A549 (cell line): ENCODE data around the gene C20orf173. TPM values are rescaled to one million over a fixed set of nuclear protein-coding genes. Genes with fewer than 3 reads are reported as not detected.

ENCODE experiments used
- ATAC-seq, 2 experiments: fragments of 200-7000 bp in 1 of 2; fragments of >200 bp in 1 of 2; cut with Nextera tagmentation in 1 of 2; cut with Tn5 transposase in 1 of 2; 3 replicates each; pipeline versions ENCODE4 v1.8.0 to v1.9.1; 2018 to 2020; ENCODE audit warnings: mild to moderate bottlenecking in 1 of 2, moderate library complexity in 1 of 2
- CTCF ChIA-PET: fragments of 300-600 bp; sonication (Branson Sonifier 250); formaldehyde crosslinking; extraction: SDS; loops from one replicate; lab custom pipeline; 2021; ENCODE audit warnings: antibody characterized with exemption, inconsistent platforms; lab: Yijun Ruan, JAX
- POLR2A ChIA-PET: fragments of 350-600 bp; formaldehyde crosslinking; extraction: SDS; loops from one replicate; lab custom pipeline; 2021; ENCODE audit warnings: antibody characterized with exemption, inconsistent platforms; lab: Yijun Ruan, JAX
- DNase-seq, 2 experiments: peaks; one replicate each; pipeline versions ENCODE4 v3.0.0 to v3.0.0-alpha.2; 2011 to 2016; ENCODE audit warnings: low read depth in 1 of 2, low spot score in 1 of 2
- FAIRE-seq: peaks from 2 replicates; lab custom pipeline; 2011; peaks lifted over from hg19 to GRCh38; lab: Jason Lieb, UNC
- H3K27ac ChIP-seq, 2 experiments: fragments of >200 bp; sonication (Bioruptor Twin); formaldehyde crosslinking; 3 replicates each; pipeline ENCODE4 v1.5.1; 2016 to 2017
- H3K4me1 ChIP-seq: fragments of >200 bp; sonication (Bioruptor Twin); formaldehyde crosslinking; 3 replicates; pipeline ENCODE4 v1.6.1; 2016
- H3K4me2 ChIP-seq: fragments of >200 bp; sonication (Bioruptor Twin); formaldehyde crosslinking; 3 replicates; pipeline ENCODE4 v1.6.1; 2016
- H3K4me3 ChIP-seq: fragments of >200 bp; sonication (Bioruptor Twin); formaldehyde crosslinking; 3 replicates; pipeline ENCODE4 v1.5.1; 2016
- H3K9me3 ChIP-seq: fragments of >200 bp; sonication (Bioruptor Twin); formaldehyde crosslinking; 3 replicates; pipeline ENCODE4 v1.6.1; 2016
- HDAC2 ChIP-seq: fragments of 200-600 bp; sonication (generic); IDR thresholded peaks from 2 replicates; pipeline ENCODE4 v1.6.1; 2016
- HOXB5 ChIP-seq: fragments of 250-450 bp; sonication (Bioruptor Pico); IDR thresholded peaks from 2 replicates; pipeline ENCODE4 v1.5.0; 2020; ENCODE audit warnings: mild to moderate bottlenecking, moderate library complexity
- KDM5A ChIP-seq: fragments of 200-600 bp; sonication (generic); IDR thresholded peaks from 2 replicates; pipeline ENCODE4 v1.6.1; 2016; ENCODE audit warnings: antibody characterized with exemption, mild to moderate bottlenecking
- MAFK ChIP-seq: fragments of 450-650 bp; IDR thresholded peaks from 2 replicates; pipeline ENCODE4 v1.6.1; 2014; ENCODE audit not compliant: partially characterized antibody
- PHF8 ChIP-seq: fragments of 200-600 bp; sonication (generic); IDR thresholded peaks from 2 replicates; pipeline ENCODE4 v1.6.1; 2016; ENCODE audit warnings: low read depth, mild to moderate bottlenecking, antibody characterized with exemption, moderate library complexity, borderline replicate concordance
- POLR2A ChIP-seq: IDR thresholded peaks from 2 replicates; pipeline ENCODE4 v1.6.1; 2012; ENCODE audit warnings: mild to moderate bottlenecking, low read length
- POLR2AphosphoS2 ChIP-seq: conservative IDR thresholded peaks from 2 replicates; pipeline ENCODE4 v1.6.1; 2012; ENCODE audit warnings: low read length, improper control_type of control experiment, inconsistent platforms
- RARB ChIP-seq: fragments of 250-450 bp; sonication (Bioruptor Pico); IDR thresholded peaks from 2 replicates; pipeline ENCODE4 v1.8.0; 2021; ENCODE audit warnings: mild to moderate bottlenecking, moderate library complexity
- SREBF2 ChIP-seq: fragments of 450-650 bp; IDR thresholded peaks from 2 replicates; pipeline ENCODE4 v1.6.1; 2014; ENCODE audit warnings: mild to moderate bottlenecking, moderate library complexity
- WGBS: methylation state at CpG from one replicate; pipeline ENCODE4 v1.1.6; 2017; ENCODE audit errors: missing lambda C conversion rate; 5-methylcytosine and 5-hydroxymethylcytosine counted together
- polyA plus RNA-seq, 4 experiments: library from polyadenylated mRNA; depleted of rRNA in 3 of 4; stranded (reverse); fragments of >200 nt; fragmentation: RNase III in 1 of 4; extraction: RNeasy Plus Mini Kit Qiagen cat#74134 plus additional on column Dnase treatment in 1 of 4; gene quantifications; 2 replicates in 3 of 4; 3 replicates in 1 of 4; pipeline ENCODE4 v1.2.3, GENCODE V29; 2011 to 2017
- TF ChIP-seq, protein P1 (sequence below): fragments of 250-450 bp; sonication (Bioruptor Pico); IDR thresholded peaks from 2 replicates; pipeline ENCODE4 v1.5.0; 2021; ENCODE audit warnings: mild to moderate bottlenecking, moderate library complexity, borderline replicate concordance
- TF ChIP-seq, protein P2 (sequence below): fragments of 200-600 bp; sonication (generic); IDR thresholded peaks from 2 replicates; pipeline ENCODE4 v1.6.1; 2016; ENCODE audit warnings: antibody characterized with exemption, mild to moderate bottlenecking, moderate library complexity
- TF ChIP-seq, protein P3 (sequence below): IDR thresholded peaks from 2 replicates; pipeline ENCODE4 v1.6.1; 2012
- TF ChIP-seq, protein P4 (sequence below): fragments of >200 bp; sonication (Bioruptor Twin); formaldehyde crosslinking; IDR thresholded peaks from 3 replicates; pipeline ENCODE4 v1.6.1; 2016

Gene C20orf173
- polyA plus RNA-seq, 2 of the 4 experiments (the other 2 are of a cell fraction), result not detected

DNA sequence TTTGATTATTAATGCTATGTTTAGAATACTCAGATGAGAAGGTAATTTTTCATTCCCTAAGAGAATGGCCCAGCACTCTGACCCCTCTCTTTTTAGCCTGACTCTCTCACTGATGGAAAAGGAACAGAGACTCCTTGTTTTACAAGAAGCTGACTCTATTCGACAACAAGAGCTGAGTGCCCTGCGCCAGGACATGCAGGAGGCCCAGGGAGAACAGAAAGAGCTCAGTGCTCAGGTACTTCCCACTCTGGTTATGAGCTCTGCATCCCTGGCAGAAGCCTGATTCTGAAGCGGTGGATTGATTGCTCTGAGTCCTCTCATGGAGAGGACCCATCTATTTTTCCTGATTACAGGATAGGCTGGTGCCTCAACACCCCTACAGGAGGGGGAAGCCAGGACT, 33.0 kb downstream of the C20orf173 start:
- H3K27ac ChIP-seq, result no peak overlapping the region
- no peaks in the 10 kb centered on the region for H3K4me1 ChIP-seq
- POLR2A ChIA-PET, result no interaction called here
- no peak overlapping the region for H3K4me3 ChIP-seq
- FAIRE-seq (no peak), ATAC-seq (no peak), DNase-seq (no peak)
- no peak for TF ChIP-seq MAFK
- TF ChIP-seq, protein P1, sequence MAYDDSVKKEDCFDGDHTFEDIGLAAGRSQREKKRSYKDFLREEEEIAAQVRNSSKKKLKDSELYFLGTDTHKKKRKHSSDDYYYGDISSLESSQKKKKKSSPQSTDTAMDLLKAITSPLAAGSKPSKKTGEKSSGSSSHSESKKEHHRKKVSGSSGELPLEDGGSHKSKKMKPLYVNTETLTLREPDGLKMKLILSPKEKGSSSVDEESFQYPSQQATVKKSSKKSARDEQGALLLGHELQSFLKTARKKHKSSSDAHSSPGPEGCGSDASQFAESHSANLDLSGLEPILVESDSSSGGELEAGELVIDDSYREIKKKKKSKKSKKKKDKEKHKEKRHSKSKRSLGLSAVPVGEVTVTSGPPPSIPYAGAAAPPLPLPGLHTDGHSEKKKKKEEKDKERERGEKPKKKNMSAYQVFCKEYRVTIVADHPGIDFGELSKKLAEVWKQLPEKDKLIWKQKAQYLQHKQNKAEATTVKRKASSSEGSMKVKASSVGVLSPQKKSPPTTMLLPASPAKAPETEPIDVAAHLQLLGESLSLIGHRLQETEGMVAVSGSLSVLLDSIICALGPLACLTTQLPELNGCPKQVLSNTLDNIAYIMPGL (CRISPR knock-in tag), result no peak
- no peak for TF ChIP-seq POLR2AphosphoS2
- TF ChIP-seq KDM5A, result no peak
- TF ChIP-seq HDAC2, result no peak
- no peak for TF ChIP-seq POLR2A
- TF ChIP-seq, protein P2, sequence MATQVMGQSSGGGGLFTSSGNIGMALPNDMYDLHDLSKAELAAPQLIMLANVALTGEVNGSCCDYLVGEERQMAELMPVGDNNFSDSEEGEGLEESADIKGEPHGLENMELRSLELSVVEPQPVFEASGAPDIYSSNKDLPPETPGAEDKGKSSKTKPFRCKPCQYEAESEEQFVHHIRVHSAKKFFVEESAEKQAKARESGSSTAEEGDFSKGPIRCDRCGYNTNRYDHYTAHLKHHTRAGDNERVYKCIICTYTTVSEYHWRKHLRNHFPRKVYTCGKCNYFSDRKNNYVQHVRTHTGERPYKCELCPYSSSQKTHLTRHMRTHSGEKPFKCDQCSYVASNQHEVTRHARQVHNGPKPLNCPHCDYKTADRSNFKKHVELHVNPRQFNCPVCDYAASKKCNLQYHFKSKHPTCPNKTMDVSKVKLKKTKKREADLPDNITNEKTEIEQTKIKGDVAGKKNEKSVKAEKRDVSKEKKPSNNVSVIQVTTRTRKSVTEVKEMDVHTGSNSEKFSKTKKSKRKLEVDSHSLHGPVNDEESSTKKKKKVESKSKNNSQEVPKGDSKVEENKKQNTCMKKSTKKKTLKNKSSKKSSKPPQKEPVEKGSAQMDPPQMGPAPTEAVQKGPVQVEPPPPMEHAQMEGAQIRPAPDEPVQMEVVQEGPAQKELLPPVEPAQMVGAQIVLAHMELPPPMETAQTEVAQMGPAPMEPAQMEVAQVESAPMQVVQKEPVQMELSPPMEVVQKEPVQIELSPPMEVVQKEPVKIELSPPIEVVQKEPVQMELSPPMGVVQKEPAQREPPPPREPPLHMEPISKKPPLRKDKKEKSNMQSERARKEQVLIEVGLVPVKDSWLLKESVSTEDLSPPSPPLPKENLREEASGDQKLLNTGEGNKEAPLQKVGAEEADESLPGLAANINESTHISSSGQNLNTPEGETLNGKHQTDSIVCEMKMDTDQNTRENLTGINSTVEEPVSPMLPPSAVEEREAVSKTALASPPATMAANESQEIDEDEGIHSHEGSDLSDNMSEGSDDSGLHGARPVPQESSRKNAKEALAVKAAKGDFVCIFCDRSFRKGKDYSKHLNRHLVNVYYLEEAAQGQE, result no peak
- TF ChIP-seq, protein P3, sequence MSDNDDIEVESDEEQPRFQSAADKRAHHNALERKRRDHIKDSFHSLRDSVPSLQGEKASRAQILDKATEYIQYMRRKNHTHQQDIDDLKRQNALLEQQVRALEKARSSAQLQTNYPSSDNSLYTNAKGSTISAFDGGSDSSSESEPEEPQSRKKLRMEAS, result no peak
- TF ChIP-seq HOXB5 (CRISPR knock-in tag), result no peak
- WGBS, result 96% methylated on average over 3 of the region's 3 CpGs
- CTCF ChIA-PET, result interaction anchor here (0.5 to 2.1 kb wide), 4 partner anchors 15 to 163 kb away, joined by 3 to 10 read pairs (median 3); no protein-coding TSS in a partner anchor
- no peak overlapping the region for H3K4me2 ChIP-seq
- no peaks in the 10 kb centered on the region for H3K9me3 ChIP-seq

DNA sequence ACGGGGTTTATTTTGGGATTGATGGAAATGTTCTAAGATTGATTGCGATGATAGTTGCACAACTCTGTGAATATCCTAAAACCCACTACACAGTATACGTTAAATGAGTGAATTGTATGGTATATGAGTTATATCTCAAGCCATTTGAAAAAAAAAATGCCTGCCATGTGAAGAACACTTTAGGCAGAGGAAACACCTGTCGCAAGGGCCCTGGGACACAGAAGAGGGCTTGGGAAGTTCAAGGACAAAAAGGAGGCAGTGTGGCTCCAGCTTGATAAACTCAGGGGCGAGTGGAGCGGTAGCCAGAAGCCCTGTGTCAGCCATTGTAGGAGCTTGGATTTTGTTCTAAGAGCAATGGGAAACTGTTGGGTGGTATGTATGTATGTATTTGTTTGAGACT, 37.1 kb downstream of the C20orf173 start:
- ATAC-seq (no peak), DNase-seq (no peak), FAIRE-seq (no peak)
- no peaks in the 10 kb centered on the region for H3K9me3 ChIP-seq
- H3K4me3 ChIP-seq, result no peak overlapping the region
- CTCF ChIA-PET, result interaction anchor here (0.8 to 3.4 kb wide), 4 partner anchors 8 to 29 kb away, joined by 3 to 9 read pairs (median 5); no protein-coding TSS in a partner anchor
- H3K4me1 ChIP-seq, result no peaks in the 10 kb centered on the region
- no peak overlapping the region for H3K4me2 ChIP-seq
- POLR2A ChIA-PET, result interaction anchor here (0.6 kb wide), 1 partner anchor 533 kb away, joined by 3 read pairs; no protein-coding TSS in a partner anchor
- 86% methylated on average over 6 of the region's 6 CpGs for WGBS
- no peak overlapping the region for H3K27ac ChIP-seq
- no peak for TF ChIP-seq SREBF2
- TF ChIP-seq, protein P2, result no peak
- TF ChIP-seq, protein P4, sequence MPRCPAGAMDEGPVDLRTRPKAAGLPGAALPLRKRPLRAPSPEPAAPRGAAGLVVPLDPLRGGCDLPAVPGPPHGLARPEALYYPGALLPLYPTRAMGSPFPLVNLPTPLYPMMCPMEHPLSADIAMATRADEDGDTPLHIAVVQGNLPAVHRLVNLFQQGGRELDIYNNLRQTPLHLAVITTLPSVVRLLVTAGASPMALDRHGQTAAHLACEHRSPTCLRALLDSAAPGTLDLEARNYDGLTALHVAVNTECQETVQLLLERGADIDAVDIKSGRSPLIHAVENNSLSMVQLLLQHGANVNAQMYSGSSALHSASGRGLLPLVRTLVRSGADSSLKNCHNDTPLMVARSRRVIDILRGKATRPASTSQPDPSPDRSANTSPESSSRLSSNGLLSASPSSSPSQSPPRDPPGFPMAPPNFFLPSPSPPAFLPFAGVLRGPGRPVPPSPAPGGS, result no peak
- no peak for TF ChIP-seq PHF8
- no peak for TF ChIP-seq RARB (CRISPR knock-in tag)
